Islet precursor cell (in vitro differentiated cells): ENCODE results near the gene MMP2.

ENCODE experiments used
- DNase-seq: peaks from one replicate; pipeline ENCODE4 v3.0.0-alpha.2; 2018

Gene MMP2

DNA sequence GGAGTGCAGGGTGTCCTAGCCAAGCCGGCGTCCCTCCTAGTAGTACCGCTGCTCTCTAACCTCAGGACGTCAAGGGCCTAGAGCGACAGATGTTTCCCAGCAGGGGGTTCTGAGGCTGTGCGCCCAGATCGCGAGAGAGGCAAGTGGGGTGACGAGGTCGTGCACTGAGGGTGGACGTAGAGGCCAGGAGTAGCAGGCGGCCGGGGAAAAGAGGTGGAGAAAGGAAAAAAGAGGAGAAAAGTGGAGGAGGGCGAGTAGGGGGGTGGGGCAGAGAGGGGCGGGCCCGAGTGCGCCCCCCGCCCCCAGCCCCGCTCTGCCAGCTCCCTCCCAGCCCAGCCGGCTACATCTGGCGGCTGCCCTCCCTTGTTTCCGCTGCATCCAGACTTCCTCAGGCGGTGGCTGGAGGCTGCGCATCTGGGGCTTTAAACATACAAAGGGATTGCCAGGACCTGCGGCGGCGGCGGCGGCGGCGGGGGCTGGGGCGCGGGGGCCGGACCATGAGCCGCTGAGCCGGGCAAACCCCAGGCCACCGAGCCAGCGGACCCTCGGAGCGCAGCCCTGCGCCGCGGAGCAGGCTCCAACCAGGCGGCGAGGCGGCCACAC lies at the start of gene MMP2:
MMP2 (plus strand) TSS at position 372 of the 603 bp plus-strand sequence. CDS start 282 bp downstream, outside the sequence.
- DNase-seq = peak; percentile 95

DNA sequence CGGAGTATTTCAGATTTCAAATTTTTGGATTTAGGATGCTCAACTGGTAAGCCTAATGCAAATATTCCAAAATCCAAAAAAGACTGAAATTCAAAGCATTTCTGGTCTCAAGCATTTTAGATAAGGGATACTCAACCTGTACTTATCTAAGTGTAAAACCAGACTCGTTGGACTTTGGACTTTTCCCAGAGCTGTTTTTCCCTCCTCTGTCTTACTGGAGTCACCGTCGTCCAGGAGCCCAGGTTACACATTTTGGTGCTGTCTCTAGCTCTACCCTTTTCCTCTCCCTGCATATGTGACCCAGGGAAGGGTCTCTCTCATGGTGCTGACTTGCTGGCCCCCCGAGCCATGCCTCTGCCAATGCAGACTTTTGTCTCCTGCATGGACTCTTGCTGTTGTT lies 46.0 kb upstream of the MMP2 start:
- DNase-seq = no peak

DNA sequence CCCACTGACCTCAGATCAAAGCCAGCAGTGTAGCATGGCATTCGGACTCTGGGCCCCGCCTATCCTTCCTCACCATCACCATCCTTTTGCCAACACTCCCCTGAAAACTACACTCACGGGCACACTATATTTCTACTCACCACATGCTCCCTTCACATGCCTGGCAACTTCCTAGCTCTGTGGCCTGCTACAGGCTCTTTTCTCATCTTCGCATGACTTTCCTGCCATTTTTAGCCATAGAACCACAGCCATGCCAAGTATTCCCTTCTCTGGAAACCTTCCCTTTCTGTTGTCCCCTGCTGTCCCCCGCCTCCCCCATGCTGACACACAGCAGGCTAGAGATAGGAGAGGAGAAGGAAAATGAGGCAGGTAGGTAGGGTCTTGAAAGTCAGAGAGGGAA lies 45.5 kb upstream of the MMP2 start:
- no peak for DNase-seq

DNA sequence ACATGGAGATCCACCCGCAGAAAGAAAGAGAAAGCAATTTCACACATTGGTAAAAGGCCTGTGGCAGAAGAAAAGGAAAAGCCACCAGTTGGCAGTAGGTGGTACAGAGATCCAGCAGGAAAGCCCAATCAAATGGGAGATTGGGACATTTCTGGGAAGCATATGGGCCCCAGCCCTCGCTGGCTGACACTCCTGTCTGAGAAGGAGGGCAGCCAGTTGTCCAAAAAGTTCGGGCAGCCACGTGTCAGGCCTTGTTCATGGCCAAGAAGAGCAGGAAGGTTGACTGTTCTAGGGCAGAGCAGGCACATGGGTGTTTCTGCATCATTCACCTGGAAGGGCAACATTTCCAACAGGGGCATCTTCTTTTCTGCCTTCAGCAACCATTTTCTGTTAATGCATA lies 45.0 kb upstream of the MMP2 start:
- DNase-seq = no peak

DNA sequence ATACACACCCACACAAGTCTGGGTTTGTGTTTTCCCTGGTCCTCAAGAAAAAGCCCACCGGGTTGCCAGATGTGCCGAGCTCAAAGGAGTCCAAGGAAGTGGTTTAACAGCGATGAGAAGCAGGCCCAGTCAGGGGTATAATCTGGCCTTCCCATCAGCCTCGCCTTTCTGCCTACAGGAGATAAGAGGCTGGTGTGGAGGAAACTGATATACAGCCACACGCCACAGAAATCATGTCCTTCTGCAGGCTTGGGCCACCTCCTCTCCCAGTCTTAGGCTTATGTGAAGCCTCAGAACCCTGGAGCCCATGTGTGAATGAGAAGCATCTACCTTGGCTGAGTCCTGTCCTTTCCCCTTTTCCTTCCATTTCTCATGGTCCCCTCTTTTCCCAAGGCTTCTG lies 43.6 kb upstream of the MMP2 start:
- no peak for DNase-seq

DNA sequence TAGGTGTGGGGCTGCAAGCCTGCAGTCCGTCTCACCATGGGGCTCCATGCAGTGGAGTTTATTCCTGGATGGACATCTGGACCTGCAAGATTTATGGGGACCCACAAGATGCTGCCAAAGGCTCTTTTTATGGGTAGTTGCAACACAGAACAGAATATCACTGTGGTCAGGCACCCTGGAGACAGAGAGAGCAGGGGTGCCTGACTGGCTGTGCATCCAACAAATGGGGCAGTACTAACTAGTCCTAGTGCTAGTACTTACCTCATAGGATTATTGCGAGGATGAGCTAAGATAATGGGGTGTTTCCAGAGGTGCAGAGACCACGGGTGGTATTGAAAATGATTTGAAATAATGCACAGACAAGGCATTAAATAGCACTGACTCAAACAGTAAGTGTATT lies 42.4 kb upstream of the MMP2 start:
- DNase-seq = no peak

DNA sequence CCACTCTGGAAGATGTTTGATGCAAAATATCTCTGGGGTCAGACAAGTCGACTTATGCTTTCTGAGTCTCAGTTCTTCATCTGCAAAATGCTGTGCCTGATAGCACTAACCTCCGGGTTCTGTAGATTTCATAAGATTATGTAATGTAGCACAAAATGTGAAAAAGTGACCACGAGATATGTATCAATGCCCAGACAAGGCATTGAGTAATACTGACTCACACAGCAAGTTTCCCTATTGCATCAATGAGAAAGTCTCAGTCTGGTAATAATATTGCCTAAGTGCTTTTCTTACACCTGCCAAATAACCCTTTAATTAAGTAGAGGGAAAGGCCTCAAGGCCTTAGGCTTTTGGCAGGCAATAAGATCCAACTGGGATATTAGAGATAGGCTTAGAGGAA lies 41.4 kb upstream of the MMP2 start:
- DNase-seq = peak; percentile 13

DNA sequence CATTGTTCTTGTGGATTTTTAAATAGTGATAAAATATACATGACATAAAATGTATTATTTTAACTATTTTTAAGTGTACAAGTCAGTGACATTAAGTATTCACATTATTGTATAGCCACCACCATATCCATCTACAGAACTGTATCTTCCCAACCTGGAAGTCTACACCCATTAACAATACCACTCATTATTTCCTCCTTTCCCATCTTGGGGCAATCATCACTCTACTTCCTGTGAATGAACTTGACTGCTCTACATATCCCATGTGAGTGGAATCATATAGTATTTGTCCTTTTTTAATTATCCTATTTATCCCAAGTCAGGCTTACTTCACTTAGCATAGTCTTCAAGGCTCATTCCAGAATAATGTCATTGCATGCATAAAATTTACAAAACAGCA lies 40.7 kb upstream of the MMP2 start:
- no peak for DNase-seq

DNA sequence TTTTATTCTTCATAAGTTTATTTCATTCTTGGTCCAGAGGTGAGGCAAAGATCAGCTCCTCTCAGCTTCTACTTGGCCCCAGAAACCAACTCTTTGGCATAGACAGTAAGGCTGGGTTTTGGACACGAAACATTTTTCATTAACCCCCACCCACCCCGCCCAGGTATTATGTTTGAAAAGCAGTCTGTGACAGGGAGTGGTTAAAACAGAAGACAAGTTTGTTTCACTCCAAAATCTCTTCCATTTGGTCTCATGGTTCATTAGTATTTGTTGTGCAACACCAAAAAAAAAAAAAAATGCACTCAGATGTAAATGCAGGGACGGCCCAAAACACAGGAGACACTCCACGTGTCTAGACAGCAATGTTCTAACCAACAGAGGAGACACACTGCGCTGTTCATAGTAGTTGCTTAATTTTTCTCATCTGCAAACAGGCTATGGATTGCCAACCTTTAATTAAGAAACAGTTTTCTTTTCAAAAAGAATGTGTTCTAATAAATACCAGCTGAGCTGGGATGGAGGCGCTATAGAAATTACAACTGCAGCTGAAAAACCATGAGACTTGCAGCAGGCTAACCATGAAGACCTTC lies 39.8 kb upstream of the MMP2 start:
- DNase-seq = peak; percentile 23

DNA sequence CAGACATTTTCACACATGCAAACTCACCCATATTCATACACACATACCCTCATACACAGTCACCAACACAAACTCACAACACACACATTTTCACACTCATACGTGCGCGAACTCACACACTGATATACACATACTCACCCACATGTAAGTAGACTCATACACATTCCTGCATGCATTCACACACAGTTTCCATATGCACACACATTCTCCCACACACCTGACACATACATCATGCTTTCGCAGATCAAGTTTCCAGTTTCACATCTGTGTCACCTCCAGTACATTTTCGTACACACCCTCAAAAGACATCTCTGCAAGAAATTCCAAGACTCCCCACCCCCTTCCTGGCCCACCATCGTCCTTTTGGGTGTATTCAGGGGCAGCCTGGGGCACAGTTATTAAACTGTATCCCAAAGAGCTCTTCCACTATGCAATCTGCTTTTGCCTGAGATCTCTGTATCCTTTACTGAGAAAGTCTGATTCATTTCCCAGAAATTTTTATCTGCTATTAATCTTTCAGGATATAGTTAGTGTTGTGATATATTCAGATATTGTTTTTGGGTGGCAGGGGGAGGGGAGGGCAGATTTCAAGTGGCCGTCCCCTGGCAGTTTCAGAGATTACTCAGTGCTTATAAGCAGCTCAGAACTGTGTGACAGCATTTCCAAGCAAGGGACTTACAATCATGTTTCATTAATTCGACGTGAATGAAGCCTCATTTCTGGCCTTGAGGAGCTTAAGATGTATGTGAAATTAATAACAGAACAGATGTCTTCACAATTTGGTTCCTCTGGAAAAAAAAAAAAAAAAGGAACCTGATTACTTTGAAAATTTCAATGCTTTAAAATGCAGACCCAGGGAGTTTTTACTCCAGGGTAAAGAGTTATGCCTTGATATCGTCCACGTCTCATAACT lies 35.3 kb upstream of the MMP2 start:
- DNase-seq = no peak

DNA sequence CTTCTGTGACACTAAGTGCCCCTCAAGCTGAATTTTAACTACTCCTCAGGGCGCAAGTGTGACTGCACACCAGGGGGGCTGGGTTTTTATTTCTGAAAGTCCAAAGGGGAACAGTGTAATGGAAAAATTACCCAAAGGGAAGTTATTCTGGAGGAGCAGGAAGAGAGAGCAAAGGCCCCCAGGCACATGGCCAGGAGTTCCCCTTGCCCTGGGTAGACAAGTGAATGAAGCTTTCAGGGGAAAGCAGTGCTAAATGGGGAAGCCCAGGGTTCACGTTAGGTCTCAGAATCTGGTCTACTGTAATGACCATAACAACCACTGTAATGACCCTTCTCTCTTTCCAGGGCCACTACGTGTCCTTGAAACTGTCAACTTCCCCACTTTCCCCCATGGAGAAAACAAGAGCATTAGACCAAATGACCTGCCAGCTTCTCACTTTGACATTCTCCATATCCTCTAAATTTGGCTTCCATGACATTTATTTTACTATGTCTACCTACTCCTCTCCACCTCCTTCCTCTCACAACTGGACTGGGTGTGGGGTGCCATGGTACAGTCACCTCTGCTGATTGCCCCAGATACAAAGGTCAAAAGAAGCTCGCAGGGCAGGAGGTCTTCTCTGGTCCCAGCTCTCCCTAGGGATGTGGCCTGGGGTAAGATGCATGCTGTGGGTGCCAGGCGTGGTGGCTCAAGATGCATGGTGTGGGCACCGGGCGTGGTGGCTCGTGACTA lies 34.1 kb upstream of the MMP2 start:
- DNase-seq = no peak

DNA sequence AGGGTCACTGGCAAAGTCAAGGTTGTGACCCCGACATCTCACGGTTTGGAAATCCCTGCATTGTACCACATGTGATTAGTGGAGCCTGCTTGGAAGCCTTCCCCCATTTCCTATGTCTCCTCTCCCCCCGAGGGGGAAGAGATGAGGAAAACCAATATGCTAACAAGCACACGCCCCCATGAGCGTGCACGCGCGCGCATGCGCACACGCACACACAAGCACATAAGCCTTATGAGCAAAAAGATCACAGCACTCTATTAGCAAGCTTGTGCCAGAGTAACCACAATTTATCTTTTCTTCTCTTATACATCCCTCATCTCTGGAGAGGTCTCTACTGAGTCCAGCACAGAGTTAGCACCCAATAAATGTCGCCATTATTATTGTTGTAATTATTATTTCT lies 31.8 kb upstream of the MMP2 start:
- no peak for DNase-seq

DNA sequence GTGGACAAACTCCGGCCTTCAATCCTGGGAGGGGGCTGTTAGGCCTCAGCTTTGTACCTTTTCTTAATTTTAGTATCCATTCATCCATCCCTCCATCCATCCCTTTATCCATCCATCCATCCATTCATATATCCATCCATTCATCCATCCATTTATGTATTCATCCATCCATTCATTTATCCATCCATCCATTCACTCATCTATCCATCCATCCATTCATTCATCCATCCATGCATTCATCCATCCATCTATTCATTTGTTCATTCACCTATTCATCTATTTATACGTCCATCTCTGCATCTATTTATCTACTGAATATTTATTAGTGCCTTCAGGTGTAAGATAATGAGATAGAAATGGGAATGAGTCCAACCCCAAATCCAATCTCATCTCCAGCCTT lies 26.0 kb upstream of the MMP2 start:
- no peak for DNase-seq

DNA sequence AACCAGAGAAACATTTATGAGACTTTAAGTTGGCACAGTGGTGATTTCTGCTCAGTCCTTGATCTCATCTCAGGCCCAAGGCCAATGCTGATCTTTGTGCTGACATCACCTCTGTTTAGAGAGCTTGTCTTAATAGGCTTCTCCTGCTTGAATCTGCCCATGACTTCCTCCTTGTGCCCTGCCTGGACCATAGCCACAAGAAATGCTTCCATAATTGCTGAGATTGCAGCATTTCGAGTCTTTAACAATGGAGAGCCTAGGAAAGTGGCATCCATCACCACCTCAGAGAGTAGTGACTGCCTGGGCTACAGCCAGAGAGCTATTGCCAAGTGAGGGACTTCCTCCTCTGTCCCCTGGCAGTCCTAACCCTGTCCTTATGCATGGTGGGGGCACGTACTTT lies 25.1 kb upstream of the MMP2 start:
- peak; percentile 16 for DNase-seq

DNA sequence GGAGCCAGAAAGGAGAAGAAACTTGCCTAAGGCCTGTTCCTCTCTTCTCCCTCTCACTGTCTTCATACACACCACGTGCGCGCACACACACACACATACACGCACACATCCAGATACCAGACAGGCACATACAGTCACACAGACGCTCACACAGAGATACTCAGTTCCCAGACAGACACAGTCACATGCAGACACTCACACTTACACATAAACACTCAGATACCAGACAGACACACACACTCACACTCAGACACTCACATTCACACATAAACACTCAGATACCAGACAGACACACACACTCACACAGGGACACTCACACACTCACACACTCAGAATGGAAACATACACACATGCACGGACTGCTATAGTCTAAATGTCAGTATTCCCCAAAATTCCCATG lies 24.1 kb upstream of the MMP2 start:
- DNase-seq = peak; percentile 14

DNA sequence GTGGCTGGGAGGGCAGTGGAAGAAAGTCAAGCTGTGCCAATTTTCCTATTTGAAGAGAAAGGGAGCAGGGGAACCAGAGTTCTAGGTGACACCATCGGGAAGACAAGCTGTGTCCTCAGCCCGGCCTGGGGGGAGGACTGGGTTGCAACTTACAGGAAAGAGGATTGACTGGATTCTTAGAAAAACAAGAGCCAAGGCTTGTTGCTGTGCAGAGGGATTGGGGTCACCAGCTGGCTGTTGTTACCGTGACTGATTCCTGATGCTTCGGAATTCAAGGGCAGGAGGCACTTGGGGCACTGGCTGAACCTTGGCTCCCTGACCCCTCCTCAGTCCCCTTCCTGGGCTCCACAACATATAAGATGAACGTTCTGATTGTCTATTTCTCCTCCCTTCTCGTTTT lies 16.8 kb upstream of the MMP2 start:
- DNase-seq = peak; percentile 47

DNA sequence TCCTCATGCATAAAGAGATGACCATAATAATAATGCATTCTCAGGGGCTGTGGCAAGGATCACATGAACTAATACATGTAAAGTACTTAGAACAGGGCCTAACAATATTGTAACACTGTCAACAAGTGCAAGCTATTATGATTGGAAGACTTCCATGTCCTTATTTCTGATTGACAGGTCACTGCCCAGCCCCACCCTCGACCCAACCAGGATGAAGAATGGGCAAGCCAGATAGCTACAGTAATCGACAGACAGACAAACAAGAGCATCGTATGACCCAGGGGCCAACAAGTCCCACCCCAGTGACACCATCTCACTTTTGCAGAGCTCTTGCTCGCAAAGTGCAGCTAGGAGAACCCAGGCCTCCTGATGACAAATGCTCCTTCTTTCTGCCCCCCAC lies 14.6 kb upstream of the MMP2 start:
- no peak for DNase-seq

DNA sequence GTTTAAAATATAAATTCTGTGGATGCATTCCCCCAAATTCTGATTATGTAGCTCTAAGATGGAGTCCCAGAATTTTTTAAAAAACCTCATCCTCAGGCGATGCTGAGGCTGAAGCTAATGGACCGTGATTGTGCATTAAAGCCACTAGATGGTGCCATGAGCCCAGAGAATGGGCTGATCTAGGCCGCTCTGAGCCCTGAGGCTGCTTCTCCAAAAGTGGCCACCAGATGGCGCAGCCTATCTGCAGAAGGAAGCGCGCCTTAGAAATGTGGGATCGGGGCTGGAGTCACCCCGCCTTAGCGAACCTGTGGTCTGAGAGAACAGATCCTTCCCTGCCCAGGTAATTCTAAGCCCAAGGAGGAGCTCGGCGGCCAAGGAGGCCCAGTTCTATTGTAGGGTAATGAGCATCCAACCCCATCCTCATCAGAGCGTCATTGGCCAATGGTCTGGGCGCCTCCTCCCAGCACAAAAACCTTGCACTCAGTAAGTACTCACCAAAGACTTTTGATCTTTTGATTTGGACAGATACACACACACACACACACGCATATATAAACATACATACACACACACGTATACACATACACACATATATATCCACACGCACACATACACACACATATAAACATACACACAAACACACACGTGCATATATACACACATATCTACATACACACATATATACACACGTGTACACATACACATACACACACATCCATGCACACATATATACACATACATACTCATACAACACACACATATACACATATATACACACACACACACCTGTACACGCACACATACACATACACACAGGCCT lies 13.7 kb upstream of the MMP2 start:
- DNase-seq = peak; percentile 88

DNA sequence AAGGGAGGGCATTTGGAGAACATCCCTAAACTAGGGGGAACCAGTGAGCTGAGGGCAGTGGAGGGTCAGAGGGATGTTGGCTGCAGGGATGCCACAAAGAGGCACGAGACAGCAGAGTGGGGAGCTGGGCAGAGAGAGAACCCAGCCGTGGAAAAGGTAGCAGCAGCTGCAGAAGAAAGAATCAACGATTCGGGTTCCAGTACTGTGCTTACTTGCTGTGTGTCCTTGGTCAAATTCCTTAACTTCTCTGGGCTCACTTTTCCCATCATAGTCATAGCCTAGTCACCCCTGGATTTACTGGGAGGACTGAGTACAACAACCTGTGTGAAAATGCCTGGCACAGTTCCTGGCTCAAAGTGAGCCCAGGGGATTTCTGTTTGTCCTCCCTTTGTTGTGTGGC lies 12.8 kb upstream of the MMP2 start:
- DNase-seq = no peak

DNA sequence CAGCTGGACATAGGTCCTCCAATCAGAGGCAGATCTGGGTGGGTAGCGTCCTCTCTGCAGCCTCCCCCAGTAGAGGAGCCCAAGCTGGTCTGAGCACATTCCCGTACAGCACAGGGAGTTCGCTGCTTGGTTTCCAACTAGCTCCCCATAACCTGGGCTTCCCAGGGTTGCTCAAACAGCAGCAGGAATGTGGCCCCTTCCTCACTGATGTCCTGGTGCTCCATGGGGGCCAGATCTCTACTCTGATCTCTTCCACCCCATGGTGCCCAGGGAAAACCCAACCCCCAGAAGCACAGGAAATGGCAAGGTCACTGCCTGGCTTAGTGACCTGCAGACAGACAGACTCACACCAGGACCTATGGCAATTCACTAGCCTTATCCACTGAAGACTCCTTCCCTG lies 11.1 kb upstream of the MMP2 start:
- DNase-seq = no peak

DNA sequence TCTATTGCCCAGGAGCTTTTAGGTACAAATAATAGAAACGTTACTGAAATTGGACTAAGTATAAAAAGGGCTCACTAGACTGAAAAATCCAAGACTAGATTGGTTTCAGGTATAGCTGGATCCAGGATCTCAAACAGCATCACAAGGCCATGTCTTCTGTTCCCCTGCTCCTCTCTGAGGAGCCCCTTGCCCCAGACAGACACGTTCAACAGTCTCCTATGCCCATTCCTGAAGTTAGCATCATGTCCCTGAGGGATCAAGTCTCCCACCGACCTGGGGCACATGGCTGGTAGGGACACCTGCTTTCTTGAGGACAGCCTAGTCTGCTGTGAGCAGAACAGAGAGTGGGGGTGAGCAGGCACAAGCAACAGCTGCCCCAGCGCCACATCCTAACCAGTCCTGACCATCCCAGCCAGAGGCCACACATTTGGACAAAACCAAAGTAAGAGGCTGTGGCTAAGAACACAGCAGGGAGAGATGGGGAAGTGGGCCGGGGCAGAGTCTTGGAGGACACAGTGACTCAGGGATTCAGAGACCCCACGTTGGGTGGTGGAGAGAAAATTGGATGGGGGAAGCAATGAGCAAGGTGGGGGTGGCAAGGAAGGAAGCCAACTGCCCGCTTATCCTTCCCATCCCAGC lies 10.5 kb upstream of the MMP2 start:
- no peak for DNase-seq
